ENCODE results near the gene HADHB. TPM values are rescaled to one million over a fixed set of nuclear protein-coding genes. Genes with fewer than 3 reads are reported as not detected.

HADHB gene
- total RNA-seq (ENCODE audit: insufficient read depth, low replicate concordance): 77.0 TPM

DNA sequence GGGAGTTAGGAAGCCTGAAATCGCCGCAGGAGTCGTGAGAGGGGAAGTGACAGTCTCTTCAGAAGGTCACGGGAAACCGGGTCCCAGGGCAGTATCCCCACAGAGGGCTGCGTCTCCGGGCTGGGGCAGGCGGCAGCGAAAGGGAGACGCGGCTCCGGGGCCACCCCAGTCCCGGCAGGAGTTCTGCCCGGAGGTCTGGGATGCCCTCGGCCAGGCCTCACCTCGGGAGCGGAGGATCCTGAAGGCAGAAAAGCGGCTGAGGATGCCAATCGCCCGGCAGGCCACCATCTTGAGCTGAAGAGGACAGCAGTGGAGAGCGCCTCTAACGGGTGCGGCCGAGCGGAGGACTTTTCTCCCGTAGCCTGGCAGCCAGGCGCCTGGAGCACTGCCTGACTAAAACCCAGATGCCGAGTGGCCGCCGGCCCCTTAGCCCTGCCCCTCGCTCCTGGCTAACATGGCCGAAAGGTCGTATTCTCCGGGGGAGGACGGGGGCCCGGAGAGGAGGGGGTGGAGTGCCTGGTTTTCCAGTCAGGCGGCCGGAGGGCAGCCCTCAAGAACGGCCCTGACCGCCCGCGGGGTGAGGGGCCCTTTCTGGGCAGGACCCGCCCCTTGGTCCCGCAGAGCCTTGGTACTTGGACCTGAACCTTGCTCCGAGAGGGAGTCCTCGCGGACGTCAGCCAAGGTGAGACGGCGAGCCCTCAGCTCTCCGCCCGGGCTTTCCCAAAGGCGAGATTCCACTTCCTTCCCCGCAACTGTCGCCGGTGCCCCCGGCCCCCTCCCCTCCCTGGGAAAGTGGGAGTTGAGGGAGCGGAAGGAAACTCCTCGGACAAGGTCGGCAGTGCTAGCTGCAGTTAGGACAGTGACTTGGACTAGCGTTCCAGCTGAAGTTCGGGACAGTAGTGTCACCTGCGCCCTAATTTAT lies at the start of gene HADHB, which contains the start of gene HADHA:
TSS of gene HADHB (plus strand) at position 631 of the 922 bp plus-strand sequence. CDS start 9,316 bp downstream, outside the sequence.
TSS of gene HADHA (minus strand) at position 324 of the 922 bp plus-strand sequence. CDS start at position 288, 36 bp downstream.
- DNase-seq (ENCODE audit: low spot score): peak; percentile 94

GRCh38 chr2:26195040-26195984 lies 49.4 kb upstream of the HADHB start:
- peak; percentile 62 for DNase-seq (ENCODE audit: low spot score)

DNA sequence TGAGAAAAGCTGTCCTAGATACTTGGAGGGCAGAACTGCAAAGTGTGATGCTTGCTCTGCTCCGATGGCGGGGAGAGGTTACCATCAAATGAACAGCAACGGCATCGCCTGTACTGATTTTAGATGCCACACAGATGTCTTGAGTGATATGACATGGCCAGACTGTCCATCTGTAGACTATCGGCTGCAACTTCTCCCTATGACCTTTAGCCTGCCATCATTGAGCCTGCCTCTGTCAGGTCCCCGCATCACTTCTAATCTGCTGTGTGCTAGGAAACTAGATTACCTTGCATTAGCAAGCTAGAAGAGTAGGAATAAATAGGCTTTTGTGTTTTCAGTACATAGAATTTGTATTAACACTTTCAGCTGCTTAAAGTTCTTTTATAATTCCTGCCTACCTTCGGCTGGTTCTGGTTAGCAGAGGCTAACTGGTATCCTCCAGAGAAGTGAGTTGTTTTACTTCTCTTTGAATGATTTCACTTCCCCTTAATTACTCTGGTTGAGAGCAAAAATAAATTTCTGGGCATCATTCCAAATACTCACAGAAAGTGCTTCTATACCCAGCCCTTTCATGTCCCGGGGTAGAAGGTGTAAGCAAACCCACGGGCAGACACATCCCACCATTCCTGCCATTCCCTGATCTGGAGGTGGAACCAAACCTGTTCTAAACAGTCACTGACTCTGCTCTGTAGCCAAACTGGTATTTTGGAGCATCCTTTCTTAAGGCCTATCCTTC lies 47.9 kb upstream of the HADHB start:
- peak; percentile 35 for DNase-seq (ENCODE audit: low spot score)

DNA sequence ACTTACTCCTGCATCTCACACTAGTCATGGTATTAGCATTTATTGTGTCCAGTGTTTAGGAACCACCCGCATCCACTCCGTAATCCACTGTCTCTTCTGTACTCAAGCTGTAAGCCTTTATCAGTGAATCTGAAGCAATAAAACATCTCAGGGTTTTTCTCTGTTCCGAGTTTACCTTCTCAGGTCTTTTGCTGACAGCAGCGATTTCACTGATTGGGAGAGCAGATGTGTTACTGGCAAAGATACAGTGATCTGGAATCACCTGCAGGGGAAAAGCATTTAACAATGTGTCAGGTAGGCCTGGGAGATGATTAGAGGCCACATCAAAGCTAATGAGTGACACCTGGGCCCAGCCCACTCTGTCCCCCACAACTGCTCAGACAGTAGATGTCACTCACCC lies 47.2 kb upstream of the HADHB start:
- DNase-seq (ENCODE audit: low spot score): peak; percentile 49

DNA sequence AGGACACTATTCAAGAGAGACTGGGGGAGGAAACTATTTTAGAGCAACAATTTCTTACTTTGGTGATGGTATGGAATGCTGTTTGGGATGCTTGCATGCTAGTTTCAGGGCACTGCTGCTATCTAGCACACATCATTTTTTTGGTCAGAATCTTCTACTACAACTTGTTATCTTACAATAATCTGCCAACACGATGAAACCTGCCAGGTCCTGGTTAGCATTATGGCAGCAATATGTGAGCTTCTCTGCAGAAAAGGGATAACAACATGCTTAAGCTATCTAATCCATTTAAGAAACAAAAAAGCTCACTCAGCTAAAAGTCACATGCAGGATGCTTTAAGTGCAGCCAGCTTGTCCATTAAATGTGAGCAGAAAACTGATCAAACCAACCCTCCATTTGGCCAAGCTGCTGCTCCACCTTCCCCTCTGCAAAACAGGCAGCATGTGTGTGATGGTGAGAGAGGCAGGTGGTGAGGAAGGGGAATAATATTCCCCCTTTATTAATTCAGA lies 41.7 kb upstream of the HADHB start:
- peak; percentile 21 for DNase-seq (ENCODE audit: low spot score)

GRCh38 chr2:26203906-26204305 lies 40.8 kb upstream of the HADHB start:
- no peak for DNase-seq (ENCODE audit: low spot score)

DNA sequence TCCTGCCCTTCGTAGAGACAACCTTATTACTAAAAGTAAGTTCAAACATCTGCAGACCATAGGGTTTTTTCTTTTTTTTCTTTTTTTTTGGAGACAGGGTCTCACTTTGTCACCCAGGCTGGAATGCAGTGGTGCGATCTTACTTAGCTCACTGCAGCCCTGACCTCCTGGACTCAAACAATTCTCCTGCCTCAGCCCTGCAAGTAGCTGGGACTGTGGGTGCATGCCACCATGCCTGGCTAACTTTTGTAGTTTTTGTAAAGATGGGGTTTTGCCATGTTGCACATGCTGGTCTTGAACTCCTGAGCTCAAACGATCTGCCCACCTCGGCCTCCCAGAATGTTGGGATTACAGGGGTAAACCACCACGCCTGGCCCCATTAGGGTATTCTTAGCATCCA lies 32.7 kb upstream of the HADHB start:
- no peak for DNase-seq (ENCODE audit: low spot score)

GRCh38 chr2:26214759-26215158 lies 30.0 kb upstream of the HADHB start:
- no peak for DNase-seq (ENCODE audit: low spot score)

DNA sequence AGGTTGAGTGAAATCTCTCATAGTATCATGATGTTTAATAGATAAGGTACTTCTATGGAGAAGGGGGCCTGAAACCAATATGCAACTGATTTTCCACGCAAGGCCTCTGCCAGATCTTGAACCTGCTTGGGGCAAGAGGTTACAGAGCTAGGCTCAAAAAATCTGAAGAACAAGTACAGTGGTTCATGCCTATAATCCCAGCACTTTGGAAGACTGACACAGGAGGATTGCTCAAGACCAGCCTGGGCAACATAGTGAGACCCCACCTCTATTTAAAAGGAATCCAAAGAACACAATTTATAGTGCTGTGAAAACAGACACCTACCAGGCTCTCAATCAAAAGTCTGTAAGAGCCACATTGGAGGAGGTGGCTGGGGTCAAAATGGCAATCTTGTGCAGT lies 28.9 kb upstream of the HADHB start:
- no peak for DNase-seq (ENCODE audit: low spot score)

GRCh38 chr2:26216587-26216986 lies 28.2 kb upstream of the HADHB start:
- DNase-seq (ENCODE audit: low spot score): no peak

DNA sequence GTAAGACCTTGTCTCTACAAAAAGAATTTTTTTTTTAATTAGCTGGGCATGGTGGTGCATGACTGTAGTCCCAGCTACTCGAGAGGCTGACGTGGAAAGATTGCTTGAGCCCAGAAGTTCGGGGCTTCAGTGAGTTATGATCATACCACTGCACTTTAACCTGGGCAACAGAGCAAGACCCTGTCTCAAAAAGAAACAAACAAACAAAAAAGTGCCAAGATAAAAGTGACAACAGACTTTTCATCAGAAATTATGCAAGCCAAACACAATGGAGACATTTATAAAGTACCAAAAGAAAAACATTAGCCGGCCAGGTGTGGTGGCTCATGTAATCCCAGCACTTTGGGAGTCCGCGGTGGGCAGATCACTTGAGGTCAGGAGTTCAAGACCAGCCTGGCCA lies 27.0 kb upstream of the HADHB start:
- no peak for DNase-seq (ENCODE audit: low spot score)

DNA sequence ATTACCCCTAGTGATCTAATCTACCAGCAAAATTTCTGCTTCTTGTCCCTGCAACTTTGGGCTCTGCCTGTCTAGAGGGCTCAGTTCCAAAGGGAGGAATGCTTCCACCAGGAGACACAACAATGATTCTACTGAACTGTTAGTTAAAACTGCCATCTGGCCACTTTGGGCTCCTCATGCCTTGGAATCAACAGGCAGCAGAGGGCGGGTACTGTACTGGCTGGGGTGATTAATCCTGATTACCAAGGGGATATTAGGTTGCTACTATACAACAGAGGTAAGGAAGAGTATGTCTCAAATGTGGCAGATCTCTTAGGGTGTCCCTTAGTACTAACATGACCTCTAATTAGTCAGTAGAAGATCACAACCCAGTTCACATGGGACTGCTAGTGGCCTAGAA lies 21.7 kb upstream of the HADHB start:
- DNase-seq (ENCODE audit: low spot score): no peak

DNA sequence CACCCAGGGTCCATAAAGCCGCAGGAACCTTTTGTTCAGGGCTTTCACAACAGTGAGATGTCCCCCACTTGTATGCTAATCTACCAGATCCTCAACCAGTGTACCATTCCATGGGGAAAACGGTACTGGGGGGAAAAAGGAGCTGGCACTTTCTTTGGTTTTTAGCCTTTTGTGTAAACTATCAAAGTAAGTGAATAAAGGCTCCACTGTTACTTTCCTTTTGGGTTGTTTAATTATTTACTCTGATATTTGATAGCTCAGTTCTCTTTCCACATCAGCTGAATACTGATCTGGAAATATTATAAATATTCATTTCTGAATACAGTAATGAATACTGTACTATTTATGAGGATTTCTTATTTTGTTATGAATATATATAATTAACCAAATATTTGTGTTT lies 20.6 kb upstream of the HADHB start:
- no peak for DNase-seq (ENCODE audit: low spot score)

DNA sequence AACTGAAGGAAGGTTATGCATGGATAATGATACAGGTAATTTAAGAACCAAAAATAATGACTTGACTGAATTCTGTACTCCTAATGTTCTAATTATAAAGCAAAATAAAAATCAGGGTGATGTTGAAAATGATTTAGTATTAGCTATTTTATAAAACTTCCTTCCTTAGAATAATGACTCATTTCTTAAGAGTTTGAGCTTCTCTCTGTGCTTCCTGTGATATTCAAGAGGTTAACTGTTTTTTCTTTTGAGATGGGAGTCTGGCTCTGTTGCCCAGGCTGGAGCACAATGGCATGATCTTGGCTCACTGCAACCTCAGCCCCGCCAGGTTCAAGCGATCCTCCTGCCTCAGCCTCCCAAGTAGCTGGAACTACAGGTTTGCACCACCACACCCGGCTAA lies 15.1 kb upstream of the HADHB start:
- DNase-seq (ENCODE audit: low spot score): no peak

GRCh38 chr2:26230806-26231205 lies 13.9 kb upstream of the HADHB start:
- DNase-seq (ENCODE audit: low spot score): no peak

- DNase-seq (ENCODE audit: low spot score): no peak
Observed at GRCh38 chr2:26235089-26235488, 9.7 kb upstream of the HADHB start.

GRCh38 chr2:26237868-26238267 lies 6.9 kb upstream of the HADHB start:
- DNase-seq (ENCODE audit: low spot score): no peak

DNA sequence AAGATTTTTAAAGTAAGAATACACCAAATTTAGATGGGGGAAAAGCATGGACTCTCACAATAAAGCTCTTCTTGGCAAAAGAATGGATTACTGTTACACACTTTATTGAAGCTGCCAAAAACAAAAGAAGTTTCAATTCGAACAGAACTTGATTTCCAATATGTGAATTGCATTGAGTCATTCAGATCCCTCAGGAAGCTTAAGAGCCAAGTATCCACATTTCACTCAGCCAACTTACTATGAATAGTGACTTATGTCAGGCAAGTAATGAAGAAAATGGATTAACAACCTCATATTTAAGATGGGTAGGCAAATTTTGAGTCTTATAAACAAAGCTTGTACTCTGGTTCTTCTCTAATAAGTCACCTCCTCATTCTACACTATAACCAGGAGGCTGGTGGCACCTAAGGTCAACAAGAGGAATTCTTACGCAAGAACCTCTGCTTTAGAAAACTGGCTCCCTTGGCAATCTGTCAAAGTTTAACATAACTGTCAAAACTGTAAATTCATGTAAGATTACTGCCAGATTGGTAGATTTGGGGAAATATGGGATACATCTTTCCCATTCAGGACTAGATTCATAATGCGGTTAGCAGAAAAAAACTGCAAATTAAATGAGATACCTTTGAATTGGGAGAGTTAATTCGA lies 6.3 kb upstream of the HADHB start:
- no peak for DNase-seq (ENCODE audit: low spot score)

- DNase-seq (ENCODE audit: low spot score): no peak
Observed at GRCh38 chr2:26241928-26242436, 2.8 kb upstream of the HADHB start.
